Activated CD4-positive, alpha-beta T cell treated with anti-CD3 and anti-CD28 coated beads, Interleukin-2, amount 50 U/mL, for 16 hours (primary cell): ENCODE data around the gene CEMIP2.
"Not testable (repeated sequence)": the region's sequence is repeated elsewhere in the genome, so short reads cannot be mapped to it uniquely, and the experiment has no call there.

Source experiments
- DNase-seq: peaks from one replicate; pipeline ENCODE4 v3.0.0-alpha.2; 2020

CEMIP2 gene

DNA sequence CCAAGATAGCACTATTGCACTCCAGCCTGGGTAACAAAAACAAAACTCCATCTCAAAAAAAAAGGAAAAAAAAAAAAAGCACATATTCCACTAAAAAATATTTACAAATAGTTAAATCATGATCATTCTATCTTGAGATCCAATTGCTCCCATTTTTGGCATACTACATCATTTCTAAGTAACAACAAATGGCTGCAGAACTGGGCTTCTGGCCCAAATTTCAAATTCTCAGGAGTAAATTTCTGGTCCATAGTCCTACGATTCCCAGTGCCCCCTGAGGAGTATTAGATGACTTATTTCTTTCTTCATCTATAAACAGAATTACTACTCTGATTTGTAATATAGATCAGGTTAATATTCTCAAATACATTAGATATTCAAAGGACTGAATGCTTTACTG lies 62.1 kb downstream of the CEMIP2 start:
- no peak for DNase-seq

DNA sequence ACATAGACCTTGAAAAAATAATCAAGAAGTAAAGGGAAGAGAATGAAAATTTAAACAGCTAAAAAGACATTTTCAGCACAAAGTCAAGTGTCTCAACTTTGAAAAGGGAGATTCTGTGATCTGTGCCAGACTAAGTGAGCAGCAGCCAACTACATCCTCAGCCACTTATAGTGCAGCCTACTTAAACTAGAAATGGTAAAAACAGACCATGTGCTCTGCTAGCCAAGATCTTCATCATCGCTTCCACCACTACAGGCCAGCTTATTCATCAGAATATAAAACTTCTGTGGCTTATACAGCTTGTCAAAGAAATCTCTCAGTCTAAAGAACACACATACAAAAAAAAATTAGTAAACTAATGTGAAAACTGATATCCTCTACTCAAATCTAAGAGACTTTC lies 63.5 kb downstream of the CEMIP2 start:
- no peak for DNase-seq

DNA sequence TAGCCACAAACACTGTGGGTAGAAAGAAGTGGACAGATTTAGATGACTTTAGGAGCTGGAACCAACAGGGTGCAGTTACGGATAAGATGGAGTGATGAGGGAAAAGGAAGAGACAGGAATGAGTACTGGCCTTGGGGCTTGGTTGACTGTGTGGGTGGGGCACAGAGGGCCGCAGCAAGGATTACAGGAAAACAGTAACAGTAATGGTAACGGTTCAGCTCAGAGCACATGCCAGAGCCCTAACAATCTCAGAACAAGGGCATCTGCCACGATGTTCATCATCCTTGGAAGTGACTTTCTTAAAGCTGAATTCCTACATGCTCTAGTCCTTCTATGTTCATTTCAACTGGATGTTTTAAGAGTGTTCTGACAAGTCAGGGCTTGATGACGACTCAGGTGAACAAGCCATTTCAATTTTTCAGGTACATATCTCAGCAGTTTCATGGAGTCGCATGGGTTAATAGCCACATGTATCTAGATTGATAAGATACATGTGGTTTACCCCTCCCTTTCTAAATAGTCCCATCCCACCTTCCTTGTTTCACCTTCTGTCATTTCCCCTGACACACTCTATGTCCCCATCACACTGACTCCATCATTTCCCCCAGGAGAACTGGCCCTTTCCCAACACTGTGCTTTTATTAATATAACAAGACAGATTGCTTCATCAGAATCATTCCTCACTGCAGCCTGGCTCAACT lies 65.0 kb downstream of the CEMIP2 start:
- no peak for DNase-seq

DNA sequence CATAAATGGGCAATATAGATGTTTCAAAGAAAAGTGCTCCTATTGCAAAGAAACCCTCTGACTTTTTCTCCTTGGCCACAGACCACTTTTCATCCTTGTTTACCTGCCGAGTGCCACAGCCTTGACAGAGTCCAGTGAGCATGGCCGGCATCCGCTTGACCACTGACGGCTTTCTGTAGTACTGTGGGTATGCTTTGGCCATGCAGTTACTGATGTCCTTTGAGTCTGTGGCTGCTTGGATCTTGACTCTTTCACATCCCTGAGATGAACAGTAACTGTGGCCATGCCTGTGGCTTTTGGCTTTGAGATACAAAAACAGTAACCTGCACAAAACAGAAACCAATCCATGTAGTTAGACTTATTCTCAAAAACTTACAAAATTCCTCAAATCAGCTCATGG lies 70.4 kb downstream of the CEMIP2 start:
- no peak for DNase-seq

DNA sequence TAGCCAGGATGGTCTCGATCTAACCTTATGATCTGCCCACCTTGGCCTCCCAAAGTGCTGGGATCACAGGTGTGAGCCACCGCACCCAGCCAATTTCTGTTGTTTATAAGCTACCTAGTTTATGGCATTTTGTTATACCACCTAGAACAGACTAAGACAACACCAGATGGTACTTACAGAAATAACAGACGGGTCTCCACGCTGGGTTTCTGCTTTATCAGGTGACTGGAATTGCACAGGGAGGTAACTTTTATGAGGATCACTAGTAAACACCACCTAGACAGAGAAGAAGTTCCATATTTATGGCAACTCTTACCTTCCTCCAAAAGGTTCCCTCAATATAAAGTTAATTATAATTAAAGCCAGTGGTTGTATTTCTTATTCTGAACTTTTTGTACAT lies 74.0 kb downstream of the CEMIP2 start:
- no peak for DNase-seq

DNA sequence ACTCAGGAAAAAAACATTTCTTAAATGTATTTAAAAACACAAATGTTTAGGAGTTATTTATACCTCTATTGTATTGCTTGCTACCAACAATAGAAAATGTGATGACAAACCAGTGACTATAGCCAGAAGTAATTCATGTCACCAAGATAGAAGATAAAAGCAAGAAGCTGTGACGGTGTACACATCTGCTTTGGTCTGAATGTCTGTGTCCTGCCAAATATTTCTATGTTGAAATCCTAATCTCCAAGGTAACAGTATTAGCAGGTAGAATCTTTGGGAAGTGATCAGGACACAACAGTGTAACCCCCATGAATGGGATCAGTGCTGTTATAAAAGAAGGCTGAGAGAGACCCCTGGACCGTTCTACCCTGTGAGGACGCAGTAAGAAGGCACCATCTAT lies 74.7 kb downstream of the CEMIP2 start:
- DNase-seq = no peak

DNA sequence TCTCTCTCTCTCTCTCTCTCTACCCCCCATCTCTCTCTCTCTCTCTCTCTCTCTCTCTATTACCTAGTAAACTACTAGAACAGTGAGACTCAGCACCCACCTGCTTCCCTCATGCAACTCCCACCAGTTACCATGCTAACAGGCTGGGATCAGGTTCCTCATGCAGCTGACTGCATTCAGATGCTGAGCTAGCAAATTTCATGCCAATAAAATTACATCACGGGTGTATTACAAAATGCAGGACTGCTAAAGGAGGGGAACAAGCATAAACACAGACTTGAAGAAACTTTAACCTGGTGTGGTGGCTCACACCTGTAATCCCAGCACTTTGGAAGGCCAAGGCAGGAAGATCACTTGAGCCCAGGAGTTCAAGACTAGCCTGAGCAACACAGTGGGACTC lies 76.0 kb downstream of the CEMIP2 start:
- no peak for DNase-seq

DNA sequence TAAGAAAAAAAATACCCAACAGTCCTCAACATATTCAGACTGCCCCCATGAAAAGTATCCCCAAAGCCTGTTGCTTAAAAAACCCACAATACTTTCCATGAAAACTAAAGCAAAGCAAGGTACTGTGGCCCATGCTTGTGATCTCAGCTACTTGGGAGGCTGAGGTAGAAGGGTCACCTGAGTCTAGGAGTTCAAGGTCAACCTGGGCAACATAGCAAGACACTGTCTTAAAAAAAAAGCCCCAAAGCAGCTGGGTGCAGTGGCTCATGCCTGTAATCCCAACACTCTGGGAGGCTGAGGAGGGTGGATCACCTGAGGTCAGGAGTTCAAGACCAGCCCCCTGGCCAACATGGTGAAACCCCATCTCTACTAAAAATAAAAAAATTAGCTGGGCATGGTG lies 76.7 kb downstream of the CEMIP2 start:
- not testable (repeated sequence) for DNase-seq

DNA sequence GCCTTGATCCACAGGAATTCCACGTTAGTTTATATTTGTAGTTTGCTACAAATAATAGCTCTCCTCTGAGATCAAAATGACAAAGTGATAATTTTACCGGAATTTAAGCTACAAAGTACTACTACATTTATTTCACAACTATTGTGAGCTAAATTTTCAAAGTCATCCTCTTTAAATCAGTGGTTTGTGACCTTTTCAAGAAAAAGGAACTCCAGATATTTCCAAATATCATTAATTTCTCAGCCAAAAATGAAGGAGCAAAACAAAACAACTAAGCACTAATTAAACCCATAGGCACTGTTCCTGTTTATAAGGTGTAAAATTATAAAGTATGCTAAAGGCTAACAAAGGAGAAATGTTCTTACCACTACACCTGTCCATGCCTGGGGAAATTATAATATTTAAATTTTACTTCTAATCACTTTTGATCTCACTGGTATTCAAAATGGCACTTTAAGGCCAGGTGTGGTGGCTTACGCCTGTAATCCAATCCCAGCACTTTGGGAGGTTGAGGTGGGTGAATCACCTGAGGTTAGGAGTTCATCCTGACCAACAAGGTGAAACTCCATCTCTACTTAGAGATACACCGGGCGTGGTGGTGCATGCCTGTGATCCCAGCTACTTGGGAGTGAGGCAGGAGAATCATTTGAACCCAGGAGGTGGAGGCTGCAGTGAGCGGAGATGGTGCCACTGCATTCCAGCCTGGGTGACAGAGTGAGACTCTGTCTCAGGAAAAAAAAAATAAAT lies 77.5 kb downstream of the CEMIP2 start:
- no peak for DNase-seq

DNA sequence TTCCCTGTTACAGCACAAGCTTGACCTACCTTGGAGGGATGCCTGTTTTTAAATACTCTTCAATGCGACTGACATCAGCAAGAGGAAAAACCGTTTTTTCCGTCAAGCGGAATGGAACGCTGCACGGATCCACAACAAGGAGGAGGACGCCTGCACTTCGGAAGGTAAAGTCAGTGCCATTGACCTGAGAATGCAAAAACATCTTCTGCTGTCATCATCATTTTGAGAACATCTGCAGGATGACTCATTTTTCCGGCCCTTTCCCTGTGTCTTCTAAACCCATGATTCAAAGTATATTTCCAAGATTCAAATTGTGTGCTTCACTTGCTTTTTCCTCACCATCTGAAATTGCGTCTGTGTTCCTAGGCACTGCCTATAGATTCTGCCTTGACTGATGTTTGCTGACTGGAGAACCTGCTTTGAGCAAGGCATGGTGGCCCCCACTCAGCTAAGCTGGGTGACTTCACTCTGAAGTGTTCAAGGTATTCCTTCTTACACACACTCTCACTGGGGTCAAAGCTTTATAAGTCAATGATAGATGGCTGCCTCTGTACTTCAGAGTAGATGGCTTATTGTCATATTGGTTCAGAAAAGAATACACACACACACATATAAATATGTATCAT lies 78.1 kb downstream of the CEMIP2 start:
- no peak for DNase-seq

DNA sequence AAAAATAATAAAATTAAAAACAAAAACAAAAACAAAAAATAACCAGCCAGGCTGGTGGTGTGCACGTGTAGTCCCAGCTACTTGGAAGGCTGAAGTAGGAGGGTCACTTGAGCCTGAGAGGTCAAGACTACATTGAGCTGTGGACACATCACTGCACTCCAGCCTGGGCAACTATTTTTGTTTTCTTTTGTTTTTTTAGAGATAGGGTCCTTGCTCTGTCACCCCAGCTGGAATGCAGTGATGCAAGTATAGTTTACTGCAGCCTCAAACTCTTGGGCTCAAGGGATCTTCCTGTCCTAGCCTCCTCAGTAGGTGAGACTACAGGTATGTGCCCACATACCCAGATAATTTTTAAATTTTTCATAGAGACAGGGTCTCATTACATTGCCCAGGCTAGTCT lies 80.6 kb downstream of the CEMIP2 start:
- DNase-seq = no peak

DNA sequence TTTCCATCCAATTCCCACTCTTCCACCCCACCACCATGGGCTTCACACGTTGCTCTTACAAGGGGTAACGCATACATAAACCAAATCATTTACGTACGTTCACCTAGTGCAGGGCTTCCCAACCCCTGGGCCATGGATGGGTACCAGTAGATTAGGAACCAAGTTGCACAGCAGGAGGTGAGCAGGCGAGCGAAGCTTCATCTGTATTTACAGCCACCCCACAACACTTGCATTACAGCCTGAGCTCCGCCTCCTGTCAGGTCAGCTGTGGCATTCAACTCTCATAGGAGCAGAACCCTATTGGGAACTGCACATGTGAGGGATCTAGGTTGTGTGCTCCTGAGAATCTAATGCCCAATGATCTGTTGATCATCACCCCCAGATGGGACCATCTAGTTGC lies 82.3 kb downstream of the CEMIP2 start:
- DNase-seq = no peak

DNA sequence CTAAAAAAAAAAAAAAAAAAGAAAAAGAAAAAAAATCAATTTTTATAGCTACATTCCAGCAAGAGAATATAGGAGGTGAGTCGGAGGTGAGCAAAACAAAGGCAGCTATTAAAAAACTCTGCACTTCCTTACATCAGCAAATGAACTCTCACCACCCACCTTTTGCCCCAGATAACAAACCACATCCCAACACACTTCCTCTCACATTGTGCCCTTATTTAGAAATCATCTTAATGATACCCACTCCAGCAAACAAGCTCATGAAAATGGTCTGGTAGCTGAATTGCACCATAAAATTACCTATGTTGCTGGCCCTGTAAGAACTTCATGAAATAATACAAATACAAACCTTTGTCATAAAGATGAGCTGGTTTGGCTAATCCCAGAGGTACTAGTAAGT lies 82.9 kb downstream of the CEMIP2 start:
- DNase-seq = peak; percentile 47

DNA sequence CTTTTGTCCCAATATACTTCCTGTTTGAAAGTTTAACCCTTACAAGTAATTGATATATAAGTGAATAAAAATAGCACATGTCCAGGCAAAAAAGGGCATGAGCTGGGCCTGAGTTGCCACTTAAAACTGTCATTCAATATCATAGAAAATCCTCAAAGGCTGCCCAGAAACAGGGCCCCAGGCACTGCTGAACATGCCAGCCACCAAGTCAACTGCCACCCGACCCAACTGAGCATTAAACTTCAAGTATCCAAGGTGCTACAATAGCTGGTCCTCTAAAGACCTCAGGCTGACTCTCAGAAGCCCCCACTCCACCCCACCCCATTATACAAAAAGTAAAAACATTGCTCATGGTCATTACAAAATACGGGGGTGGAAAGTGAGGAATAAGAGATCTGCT lies 83.7 kb downstream of the CEMIP2 start:
- DNase-seq = no peak

DNA sequence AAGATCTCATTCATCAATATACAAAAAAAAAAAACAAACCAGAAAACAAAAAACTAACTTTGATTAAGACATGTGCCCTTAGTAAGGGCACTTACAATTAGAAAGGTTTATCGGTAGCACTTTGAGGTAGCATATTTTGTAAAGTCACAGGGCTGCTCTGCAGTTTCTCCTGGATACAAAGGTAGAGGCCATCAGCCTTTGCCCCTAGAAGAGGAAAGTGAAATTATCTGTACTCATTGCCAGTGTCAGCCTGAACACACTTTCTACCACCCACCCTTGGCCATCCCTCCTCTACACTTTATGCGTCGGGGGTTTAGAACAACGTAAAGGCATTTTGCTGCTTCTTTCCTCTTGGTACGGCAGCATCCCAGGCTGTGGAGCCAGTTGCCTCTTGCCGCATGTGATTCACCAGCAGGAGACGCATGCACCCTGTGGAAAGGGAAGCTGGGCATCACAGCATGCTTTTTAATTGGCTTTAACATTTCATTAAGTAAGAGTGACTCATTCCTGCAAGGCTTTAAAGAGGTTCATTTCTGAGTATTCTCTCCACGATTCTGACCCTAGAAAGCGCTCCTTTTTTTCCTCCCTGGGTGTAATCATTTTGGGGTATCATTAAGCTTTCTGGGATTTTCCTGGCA lies 84.6 kb downstream of the CEMIP2 start:
- peak; percentile 10 for DNase-seq

DNA sequence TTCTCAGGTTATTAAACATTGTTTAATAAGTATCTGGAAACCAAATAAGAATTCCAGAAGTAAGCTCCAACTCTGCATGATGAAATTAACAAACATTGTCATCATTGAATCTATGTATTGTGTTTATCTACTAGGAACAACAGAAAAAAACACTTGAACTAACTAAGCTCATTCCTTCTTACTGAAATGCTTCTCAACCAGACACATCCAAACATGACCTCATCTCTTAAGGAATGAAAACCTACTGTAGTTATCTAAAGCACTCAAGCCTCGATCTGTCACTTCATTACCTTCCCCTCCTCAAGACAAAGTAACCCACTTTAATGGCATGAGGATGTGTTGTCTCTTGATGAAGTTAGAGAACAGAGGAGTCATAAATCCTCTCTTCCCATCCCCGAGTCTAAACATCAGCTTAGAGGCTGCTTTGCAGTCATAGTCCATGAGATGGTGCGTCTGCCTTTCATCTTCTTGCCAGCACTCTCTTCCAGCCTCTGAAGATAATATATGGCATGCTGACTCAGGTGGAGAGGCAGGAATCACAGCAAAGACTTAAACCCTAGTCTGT lies 86.5 kb downstream of the CEMIP2 start:
- no peak for DNase-seq

DNA sequence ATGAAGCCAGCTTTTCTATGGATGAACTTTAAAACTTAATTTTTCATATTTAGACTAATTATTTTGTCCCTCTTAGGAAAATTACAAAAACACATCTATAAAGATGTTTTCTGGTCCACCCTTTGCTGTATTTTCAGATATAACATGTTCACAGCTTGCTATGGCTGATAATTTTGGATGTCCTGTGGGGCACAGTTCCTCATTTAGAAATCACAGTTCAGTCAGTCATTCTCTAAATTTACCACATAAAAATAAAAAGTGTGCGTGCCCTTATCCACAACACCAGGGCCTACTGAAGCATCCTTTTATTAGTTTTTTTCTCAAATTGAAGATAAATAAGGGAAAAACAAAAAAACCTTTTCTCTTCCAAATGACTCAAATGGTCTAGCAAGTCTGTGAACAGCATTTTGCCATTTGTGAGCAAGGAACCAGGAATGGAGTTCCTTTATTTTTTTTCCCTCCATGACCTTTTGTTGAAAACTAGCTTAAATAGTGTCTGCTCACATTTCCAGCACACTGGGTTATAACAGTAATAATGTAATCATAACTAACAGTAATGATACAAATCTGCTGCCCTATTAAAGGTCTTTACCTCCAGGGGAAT lies 87.1 kb downstream of the CEMIP2 start:
- no peak for DNase-seq

DNA sequence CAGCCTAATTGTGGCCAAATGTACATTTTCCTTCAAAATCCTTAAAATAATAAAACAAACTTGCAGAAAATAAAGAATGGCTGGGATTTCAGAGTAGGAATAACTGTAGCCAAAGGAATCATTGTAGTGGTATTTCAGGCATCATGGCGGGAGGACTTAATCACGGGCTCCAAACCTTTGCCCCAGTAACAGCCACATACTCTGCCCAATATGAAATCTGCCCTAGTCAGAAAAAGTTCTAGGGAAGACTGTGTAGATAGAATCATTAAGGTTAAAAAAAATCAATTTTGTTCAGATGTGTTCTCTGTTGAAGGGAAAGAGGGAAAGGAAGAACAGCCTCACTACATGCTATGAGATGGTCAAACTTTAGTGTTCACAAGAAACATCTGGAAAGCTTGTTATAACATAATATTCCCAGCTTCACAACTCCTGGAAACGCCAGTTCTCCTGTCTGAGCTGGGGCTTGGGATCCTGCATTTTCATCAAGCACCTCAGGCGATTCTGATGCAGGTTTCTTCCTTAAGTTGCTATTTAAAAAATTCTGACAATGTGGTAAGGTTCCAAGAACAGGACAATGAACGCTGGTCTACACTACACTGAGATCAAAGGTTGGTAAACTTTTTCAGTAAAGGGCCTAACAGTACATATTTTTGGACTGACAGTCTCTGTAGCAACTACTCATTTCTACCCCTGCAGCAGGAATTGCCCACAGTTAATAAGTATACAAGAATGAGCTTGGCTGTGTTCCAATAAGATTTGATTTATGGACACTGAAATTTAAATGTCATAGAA lies 87.9 kb downstream of the CEMIP2 start:
- no peak for DNase-seq

DNA sequence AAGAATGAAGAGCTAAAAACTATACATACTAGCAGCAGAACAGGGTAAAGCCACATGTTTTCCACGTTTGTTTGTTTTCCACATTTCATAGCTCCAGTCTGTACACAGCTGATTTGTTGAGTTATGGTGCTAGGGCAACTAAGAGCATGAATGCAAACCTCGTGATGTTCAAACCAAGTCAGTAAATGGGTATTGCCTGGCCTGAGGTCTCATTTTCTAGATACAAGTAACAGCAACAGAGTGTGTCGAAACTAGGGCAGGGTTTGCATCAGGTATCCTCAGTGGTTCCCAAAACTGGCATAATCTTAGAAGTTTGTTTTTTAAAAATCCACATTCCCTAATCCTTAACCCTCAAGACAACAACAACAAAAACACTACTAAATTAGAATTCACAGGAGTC lies 89.3 kb downstream of the CEMIP2 start:
- DNase-seq = no peak

DNA sequence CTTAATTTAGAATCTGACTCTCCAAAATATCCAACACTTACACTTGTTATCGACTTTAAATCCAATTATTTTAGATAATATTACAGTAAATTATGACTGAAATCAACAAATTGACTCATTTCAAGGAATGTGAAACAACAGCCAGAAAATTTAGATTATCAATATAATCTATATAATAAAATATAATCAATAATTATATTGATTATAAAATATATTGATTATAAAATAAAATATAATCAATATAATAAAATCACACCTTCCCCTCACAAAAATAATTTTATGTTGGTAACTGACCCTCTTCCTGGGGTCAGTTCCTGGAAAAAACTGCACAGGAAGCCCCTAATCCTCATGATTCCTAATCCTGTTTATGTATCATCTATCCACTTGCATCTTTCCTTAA lies 91.1 kb downstream of the CEMIP2 start:
- no peak for DNase-seq

DNA sequence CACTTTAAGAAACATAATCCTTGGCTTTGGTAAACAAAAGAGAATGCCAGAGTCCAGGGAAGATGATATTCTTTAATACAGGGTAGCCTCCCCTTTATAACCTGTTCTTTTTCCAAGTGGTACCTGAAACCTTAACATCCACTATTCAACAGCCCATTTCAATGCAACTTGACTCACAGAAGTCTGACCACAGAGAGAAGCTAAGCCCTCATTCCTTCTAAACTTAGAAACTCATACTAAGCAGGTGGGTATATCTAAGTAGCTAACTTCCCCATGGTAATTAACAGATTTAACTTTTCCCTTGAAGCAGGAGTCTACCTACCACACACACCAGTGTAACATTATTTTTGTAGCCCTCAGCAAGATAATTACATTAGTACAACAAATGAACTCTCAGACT lies 91.9 kb downstream of the CEMIP2 start:
- no peak for DNase-seq

DNA sequence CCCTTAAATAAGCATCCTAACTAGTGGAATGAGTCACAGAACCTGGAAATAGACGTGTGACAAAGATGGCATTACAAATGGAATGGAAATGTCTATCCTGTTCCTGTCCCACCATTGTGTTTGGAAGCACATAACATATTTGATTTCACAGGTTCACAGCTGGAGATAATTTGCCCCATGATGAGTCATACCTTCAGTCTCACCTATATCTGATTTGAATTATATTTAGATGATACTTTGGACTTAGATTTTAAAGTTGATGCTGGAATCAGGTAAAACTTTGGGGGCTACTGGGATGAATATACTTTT lies 92.5 kb downstream of the CEMIP2 start:
- no peak for DNase-seq
